Measurements from ENCODE around the gene SLC25A23. TPM values are rescaled to one million over a fixed set of nuclear protein-coding genes. Genes with fewer than 3 reads are reported as not detected.

Gene SLC25A23
- total and polyA plus RNA-seq, 2 of the 4 experiments (the other 2 are of a cell fraction) = 7.0 to 7.6 TPM

DNA sequence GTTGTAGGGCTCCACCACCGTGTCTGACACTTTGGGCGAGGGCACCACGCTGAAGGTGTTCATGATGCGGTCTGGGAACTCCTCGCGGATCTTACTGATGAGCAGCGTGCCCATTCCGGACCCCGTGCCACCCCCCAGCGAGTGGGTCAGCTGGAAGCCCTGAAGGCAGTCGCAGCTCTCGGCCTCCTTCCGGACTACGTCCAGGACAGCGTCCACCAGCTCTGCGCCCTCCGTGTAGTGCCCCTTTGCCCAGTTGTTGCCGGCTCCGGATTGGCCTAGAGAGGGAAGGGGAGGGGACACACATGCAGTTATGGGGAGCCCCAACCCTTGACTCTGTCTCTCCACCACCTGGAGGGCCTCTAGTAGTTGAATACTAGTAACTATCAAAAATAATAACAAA is 36.4 kb upstream of the SLC25A23 start:
- no peak overlapping the region for H3K23ac ChIP-seq (ENCODE audit: low read depth, low read length)
- no peak overlapping the region for H2AK5ac ChIP-seq (ENCODE audit: low read depth, low read length)
- ChIA-PET CTCF (no interaction called here), POLR2A (ENCODE audit: unreplicated experiment) (no interaction called here)
- dilution Hi-C loops (cut with HindIII; ENCODE audit: low sequenced_read_pairs, unreplicated experiment) (no loop called here), intact Hi-C loops (cut with micrococcal nuclease) (no loop called here), in situ Hi-C loops (cut with MboI; ENCODE audit: low sequenced_read_pairs) (no loop called here)
- no peak overlapping the region for H4K91ac ChIP-seq (ENCODE audit: insufficient read depth, low read depth, low read length)
- H4K8ac ChIP-seq (ENCODE audit: low read depth in 2 of 2, low read length in 2 of 2) = no peak overlapping the region
- no peak overlapping the region for H4K5ac ChIP-seq (ENCODE audit: low read depth, low read length)
- ATAC-seq (ENCODE audit: low read depth) = no peak
- 88% methylated on average over 10 of the region's 19 CpGs; no CpG with 5 or more reads in 1 of the 2 experiments for WGBS, 2 experiments (ENCODE audit: extremely low coverage in 2 of 2, insufficient read length in 1 of 2)
- H2BK15ac ChIP-seq (ENCODE audit: low read depth, low read length) = no peak overlapping the region
- H3K79me1 ChIP-seq (ENCODE audit: low read depth in 1 of 2, low read length in 2 of 2) = no peaks in the 10 kb centered on the region
- H2BK20ac ChIP-seq (ENCODE audit: low read depth, low read length) = no peak overlapping the region
- H3K9ac ChIP-seq (ENCODE audit: low read depth, low read length) = no peak overlapping the region
- H3K4me1 ChIP-seq (ENCODE audit: control insufficient read depth, insufficient read depth, low read length) = no peaks in the 10 kb centered on the region
- no peaks in the 10 kb centered on the region for H3K9me1 ChIP-seq (ENCODE audit: insufficient read depth, low read length)
- TF ChIP-seq MAFK (IDR thresholded peaks at IDR 0.05; ENCODE audit: low read depth, low read length) = no peak
- H3K4me3 ChIP-seq (ENCODE audit: insufficient read depth, low read depth, low read length) = no peak overlapping the region
- no peak overlapping the region for H3K18ac ChIP-seq (ENCODE audit: low read depth, low read length)
- H3K36me3 ChIP-seq (ENCODE audit: control insufficient read depth, insufficient read depth, low read length) = no peaks in the 10 kb centered on the region
- no peak overlapping the region for H3K4ac ChIP-seq (ENCODE audit: low read depth, low read length)
- no TSS peak for BruUV-seq (replicated peaks)
- H3K56ac ChIP-seq (ENCODE audit: extremely low read depth, insufficient read depth, low read length) = no peak overlapping the region
- no peak overlapping the region for H3K14ac ChIP-seq (replicated peaks; ENCODE audit: low read depth, low read length)
- no peaks in the 10 kb centered on the region for H4K20me1 ChIP-seq (ENCODE audit: insufficient read depth, low read length)
- no peak overlapping the region for H2BK5ac ChIP-seq (ENCODE audit: low read depth, low read length, poor library complexity, severe bottlenecking)
- DNase-seq = no peak
- no peak overlapping the region for H3K4me2 ChIP-seq (ENCODE audit: low read depth, low read length)
- no peak overlapping the region for H2BK120ac ChIP-seq (ENCODE audit: low read depth, low read length)
- peaks cover 8% of the 10 kb centered on the region for H3K27me3 ChIP-seq (ENCODE audit: control insufficient read depth, insufficient read depth, low read length)
- H2AK9ac ChIP-seq (replicated peaks; ENCODE audit: low read depth, low read length, poor library complexity) = no peak overlapping the region
- no peak overlapping the region for H3K27ac ChIP-seq (ENCODE audit: insufficient read depth, low read length)
- no peak overlapping the region for H2AFZ ChIP-seq (replicated peaks; ENCODE audit: low read length, poor library complexity)
- H3K9me3 ChIP-seq (ENCODE audit: control insufficient read depth, insufficient read depth, low read length) = peaks cover 12% of the 10 kb centered on the region
